Measurements from ENCODE around the gene ACAA2. TPM values are rescaled to one million over a fixed set of nuclear protein-coding genes. Genes with fewer than 3 reads are reported as not detected.
A peak's percentile ranks its signal among the peaks of the same experiment; 100 is the strongest.
"Not testable (repeated sequence)": the region's sequence is repeated elsewhere in the genome, so short reads cannot be mapped to it uniquely, and the experiment has no call there.

ACAA2 gene
- total RNA-seq, 2 donors from 2014 or later = 32.1 to 42.7 TPM

GRCh38 chr18:49847524-49847923, 34.2 kb upstream of the ACAA2 start:
- intact Hi-C loops (cut with DNase I) = no loop called here
- peak; percentile 56 for DNase-seq (ENCODE audit: low spot score)

GRCh38 chr18:49846718-49847470, 33.6 kb upstream of the ACAA2 start:
- intact Hi-C loops (cut with DNase I) = no loop called here
- DNase-seq (ENCODE audit: low spot score) = peak; percentile 55

GRCh38 chr18:49846361-49846662, 33.0 kb upstream of the ACAA2 start:
- intact Hi-C loops (cut with DNase I) = no loop called here
- peak; percentile 78 for DNase-seq (ENCODE audit: low spot score)

GRCh38 chr18:49845629-49846360, 32.5 kb upstream of the ACAA2 start:
- intact Hi-C loops (cut with DNase I) = no loop called here
- DNase-seq (ENCODE audit: low spot score) = no peak

GRCh38 chr18:49844903-49845302, 31.6 kb upstream of the ACAA2 start:
- DNase-seq (ENCODE audit: low spot score) = no peak
- intact Hi-C loops (cut with DNase I) = no loop called here

- no peak for DNase-seq (ENCODE audit: low spot score)
- intact Hi-C loops (cut with DNase I) = no loop called here
These were observed 30.7 kb upstream of the ACAA2 start for GRCh38 chr18:49843778-49844625.

- peak; percentile 62 for DNase-seq (ENCODE audit: low spot score)
- intact Hi-C loops (cut with DNase I) = no loop called here
These were observed 29.8 kb upstream of the ACAA2 start for GRCh38 chr18:49843131-49843530.

- intact Hi-C loops (cut with DNase I) = no loop called here
- DNase-seq (ENCODE audit: low spot score) = no peak
These were observed 29.3 kb upstream of the ACAA2 start for GRCh38 chr18:49842656-49843055.

DNA sequence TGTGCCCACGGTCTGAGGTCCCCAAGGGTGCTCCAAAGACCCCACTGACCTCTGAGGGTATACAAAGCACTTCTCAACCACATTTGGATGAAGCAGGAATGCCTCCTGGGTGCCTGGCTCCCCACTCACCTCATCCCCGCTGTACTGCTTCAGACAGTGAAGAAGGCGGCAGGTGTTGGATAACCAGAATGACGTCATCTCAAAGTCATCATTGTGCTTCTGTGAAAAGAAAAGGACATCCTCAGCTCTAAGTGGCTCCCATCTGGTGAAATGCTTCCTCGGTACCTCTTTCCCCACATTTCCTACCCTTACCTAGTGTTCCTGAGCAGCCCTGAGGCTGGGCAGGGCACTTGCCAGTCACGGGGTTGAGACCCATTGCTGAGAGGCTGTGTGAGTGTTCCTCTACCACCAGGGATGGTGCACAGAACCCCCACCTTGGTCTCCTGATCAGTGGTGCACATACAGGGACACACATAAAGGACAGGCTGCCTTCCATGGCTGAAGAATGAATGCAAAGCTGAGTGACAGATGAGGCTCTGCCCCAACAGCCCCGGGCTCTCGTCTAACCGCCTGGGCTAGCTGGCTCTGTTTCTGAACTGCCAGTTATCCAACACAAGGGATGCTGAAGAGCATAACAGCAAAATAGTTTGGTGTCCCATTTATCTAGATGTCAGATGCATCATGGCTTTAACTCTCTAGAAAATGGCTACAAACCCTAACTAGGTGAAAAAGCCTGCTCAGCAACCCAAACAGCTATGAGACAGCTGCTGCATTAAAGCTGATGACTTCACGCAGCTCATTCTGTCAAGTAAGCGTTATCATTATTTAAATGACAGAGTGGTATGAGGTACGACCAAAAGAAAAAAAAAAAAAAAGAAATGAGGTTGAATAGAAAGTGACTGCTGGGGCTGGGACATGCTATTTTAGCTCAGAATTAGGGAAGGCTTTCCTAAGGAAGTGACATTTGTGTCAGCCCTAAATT, 28.2 kb upstream of the ACAA2 start:
- intact Hi-C loops (cut with DNase I) = no loop called here
- no peak for DNase-seq (ENCODE audit: low spot score)

DNA sequence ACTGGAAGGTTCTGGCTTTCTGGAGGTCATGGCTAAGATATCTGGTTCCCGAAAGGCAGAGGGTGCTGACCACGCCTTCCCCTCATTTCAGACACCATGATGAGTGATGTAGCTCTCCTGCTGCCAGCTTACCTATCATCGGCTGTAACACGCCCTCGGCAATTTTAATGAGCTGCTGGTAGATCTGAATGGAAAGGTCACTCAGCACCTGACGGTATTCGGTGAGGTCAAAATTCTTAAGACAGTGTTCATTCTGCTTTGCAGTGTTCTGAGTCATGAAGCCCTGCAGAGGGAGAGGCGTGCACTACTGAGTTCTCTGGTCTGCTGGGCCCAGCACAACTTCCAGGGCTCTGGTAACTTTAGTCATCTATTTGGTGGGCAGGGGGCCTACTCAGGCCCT, 25.7 kb upstream of the ACAA2 start:
- intact Hi-C loops (cut with DNase I) = no loop called here
- no peak for DNase-seq (ENCODE audit: low spot score)

DNA sequence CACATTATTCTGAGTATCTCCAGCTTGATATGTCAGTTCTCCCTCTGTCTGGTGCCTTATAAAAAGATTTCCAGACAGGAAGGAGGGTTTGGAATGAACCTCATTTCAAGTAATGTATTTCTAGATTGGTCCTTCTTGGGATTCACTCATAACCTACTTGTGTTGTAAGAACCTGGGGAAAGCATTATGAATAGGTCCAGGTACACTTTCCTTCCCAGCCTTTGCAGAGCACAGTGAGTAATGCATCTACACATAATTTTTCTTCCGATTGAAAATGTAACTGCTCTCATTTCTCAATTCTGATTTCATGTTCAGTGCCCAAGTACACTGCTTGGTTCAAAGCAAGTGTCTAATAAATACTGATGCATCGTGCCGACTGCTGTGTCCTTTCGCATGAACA, 25.0 kb upstream of the ACAA2 start:
- intact Hi-C loops (cut with DNase I) = no loop called here
- DNase-seq (ENCODE audit: low spot score) = no peak

DNA sequence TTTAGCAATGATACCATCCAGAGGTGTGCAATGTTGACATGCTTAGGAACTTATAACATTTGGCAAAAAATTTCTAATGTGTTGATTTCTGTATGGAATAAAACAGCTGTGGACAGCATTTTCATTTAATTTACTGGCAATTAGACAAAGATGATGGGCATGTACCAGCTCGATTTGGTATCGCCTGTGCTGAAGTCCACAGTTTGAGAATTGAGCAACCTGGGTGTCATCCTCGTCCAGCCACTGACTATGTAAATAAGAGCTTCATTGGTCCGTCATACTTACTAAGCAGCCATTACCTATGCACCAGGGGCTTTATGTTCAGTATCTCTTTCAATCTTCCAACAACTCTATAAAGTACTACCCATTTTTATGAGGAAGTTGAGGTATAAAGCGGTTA, 24.6 kb upstream of the ACAA2 start:
- no peak for DNase-seq (ENCODE audit: low spot score)

GRCh38 chr18:49837316-49837835, 24.0 kb upstream of the ACAA2 start:
- intact Hi-C loops (cut with DNase I); DNase-seq (ENCODE audit: low spot score): not testable (repeated sequence)

More for the DNA sequence above, 24.6 kb upstream of the ACAA2 start:
- intact Hi-C loops (cut with DNase I) = no loop called here

DNA sequence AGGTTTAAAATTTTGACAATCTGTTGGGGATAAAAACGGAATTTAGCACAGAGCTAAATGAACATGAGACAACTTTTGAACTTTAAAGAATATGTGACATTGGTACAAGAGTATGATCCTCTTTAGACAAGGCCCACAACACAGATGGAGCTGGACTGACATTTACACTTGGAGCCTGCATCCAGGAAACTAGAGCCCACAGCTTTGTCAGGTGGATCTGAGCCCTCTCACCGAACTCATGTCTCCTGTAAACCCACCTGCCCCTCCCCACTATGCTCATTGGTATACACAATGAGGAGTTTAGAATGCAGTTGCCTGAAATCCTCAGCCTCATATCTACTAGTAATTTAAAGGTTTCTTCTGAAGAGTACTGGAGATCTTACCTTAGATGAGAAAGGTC, 22.1 kb upstream of the ACAA2 start:
- no peak for DNase-seq (ENCODE audit: low spot score)
- intact Hi-C loops (cut with DNase I) = no loop called here

DNA sequence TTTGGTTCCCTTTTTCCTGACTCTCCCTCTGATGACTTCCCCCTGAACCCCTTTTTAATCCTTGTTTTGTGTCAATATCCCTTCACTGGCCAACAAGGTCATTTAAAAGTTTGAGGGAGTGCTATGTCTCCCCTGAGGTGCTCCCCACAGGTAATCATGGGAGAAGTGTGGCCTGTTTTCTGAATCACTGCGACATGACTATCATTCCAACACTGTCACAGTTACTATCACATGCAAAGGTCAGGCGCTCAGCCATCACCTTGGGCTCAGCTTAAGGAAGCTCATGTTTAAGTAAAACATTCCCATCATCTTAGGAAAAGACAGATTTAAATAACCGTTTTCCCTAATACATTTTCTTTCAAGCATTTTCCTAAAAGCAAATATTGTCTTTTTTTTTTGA, 20.9 kb upstream of the ACAA2 start:
- DNase-seq (ENCODE audit: low spot score) = no peak
- intact Hi-C loops (cut with DNase I) = no loop called here

DNA sequence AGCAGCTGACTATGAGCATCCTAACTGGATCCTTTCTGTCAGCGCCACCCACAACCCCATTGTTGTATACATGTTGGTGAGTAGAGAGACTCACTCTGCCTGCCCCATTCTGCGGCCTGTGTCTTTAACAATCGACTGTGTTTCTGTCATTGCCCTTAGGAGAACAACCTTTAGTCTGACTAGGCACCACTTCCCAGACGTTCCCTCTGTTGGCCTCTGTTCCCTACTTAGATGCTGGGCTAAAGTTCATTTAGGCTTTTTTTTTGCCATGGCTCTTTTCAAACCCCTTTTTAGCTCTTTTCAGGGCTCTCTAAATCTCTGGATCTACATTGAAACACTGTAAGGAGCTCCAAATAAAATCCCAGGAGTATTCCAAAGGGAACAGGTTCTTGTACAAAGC, 20.5 kb upstream of the ACAA2 start:
- no peak for DNase-seq (ENCODE audit: low spot score)
- intact Hi-C loops (cut with DNase I) = no loop called here

DNA sequence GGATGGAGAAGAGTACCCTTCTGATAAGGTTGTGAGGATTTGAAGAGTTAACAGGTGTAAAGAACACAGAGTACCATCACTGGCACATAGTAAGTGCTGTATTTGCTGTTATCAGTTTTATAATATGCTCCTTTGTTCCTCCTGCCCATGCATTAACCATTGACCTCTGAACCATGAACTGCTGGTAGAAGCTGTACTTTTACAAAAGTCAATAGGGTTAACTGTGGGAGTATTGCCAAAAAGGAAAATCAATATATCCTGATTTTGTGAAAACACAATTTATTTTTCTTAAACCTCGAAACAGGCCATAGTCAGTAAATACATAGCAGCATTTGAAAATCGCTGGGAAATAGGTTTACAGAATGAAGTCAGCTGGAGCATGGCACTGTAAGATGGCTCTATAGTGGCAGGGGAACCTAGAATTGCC, 18.9 kb upstream of the ACAA2 start:
- DNase-seq (ENCODE audit: low spot score) = no peak
- intact Hi-C loops (cut with DNase I) = no loop called here

- intact Hi-C loops (cut with DNase I) = no loop called here
- no peak for DNase-seq (ENCODE audit: low spot score)
These were observed 14.7 kb upstream of the ACAA2 start for GRCh38 chr18:49827996-49828395.
